Measurements from ENCODE around the gene MAB21L1. TPM values are rescaled to one million over a fixed set of nuclear protein-coding genes. Genes with fewer than 3 reads are reported as not detected.

Gene MAB21L1
- total and polyA plus RNA-seq, 7 donors: 0.51 to 2.9 (median 1.4) TPM; not detected in 1

GRCh38 chr13:35473802-35474201 is 2.7 kb downstream of the MAB21L1 start:
- Histone ChIP-seq H3K27ac (no peak overlapping the region), H3K36me3 (no peaks in the 10 kb centered on the region), H3K4me3 (peak overlapping the region in 3 of 4 donors; percentile 4 to 48 (median 43)), H3K4me1 (no peaks in the 10 kb centered on the region), H3K9me3 (no peaks in the 10 kb centered on the region), H3K27me3 (no peaks in the 10 kb centered on the region)
- TF ChIP-seq EP300 (IDR thresholded peaks at IDR 0.05) (no peak), POLR2A (IDR thresholded peaks at IDR 0.05) (no peak), POLR2AphosphoS5 (IDR thresholded peaks at IDR 0.05) (no peak)
- TF ChIP-seq, protein P1, sequence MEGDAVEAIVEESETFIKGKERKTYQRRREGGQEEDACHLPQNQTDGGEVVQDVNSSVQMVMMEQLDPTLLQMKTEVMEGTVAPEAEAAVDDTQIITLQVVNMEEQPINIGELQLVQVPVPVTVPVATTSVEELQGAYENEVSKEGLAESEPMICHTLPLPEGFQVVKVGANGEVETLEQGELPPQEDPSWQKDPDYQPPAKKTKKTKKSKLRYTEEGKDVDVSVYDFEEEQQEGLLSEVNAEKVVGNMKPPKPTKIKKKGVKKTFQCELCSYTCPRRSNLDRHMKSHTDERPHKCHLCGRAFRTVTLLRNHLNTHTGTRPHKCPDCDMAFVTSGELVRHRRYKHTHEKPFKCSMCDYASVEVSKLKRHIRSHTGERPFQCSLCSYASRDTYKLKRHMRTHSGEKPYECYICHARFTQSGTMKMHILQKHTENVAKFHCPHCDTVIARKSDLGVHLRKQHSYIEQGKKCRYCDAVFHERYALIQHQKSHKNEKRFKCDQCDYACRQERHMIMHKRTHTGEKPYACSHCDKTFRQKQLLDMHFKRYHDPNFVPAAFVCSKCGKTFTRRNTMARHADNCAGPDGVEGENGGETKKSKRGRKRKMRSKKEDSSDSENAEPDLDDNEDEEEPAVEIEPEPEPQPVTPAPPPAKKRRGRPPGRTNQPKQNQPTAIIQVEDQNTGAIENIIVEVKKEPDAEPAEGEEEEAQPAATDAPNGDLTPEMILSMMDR (IDR thresholded peaks at IDR 0.05): no peak
- DNase-seq: no peak
- 78 to 84% methylated on average over 2 of the region's 2 CpGs for WGBS, 2 donors
- intact Hi-C loops (cut with DNase I): no loop called here

GRCh38 chr13:35473206-35473775 is 3.2 kb downstream of the MAB21L1 start:
- no peak overlapping the region for H3K27ac ChIP-seq
- no peaks in the 10 kb centered on the region for H3K27me3 ChIP-seq
- DNase-seq: no peak
- intact Hi-C loops (cut with DNase I): no loop called here
- TF ChIP-seq POLR2AphosphoS5 (IDR thresholded peaks at IDR 0.05): no peak
- no peak for TF ChIP-seq EP300 (IDR thresholded peaks at IDR 0.05)
- TF ChIP-seq POLR2A (IDR thresholded peaks at IDR 0.05): no peak
- TF ChIP-seq, protein P1 (IDR thresholded peaks at IDR 0.05): no peak
- no peaks in the 10 kb centered on the region for H3K36me3 ChIP-seq
- no peaks in the 10 kb centered on the region for H3K9me3 ChIP-seq
- peak overlapping the region in 3 of 4 donors; percentile 4 to 48 (median 43) for H3K4me3 ChIP-seq
- no peaks in the 10 kb centered on the region for H3K4me1 ChIP-seq

DNA sequence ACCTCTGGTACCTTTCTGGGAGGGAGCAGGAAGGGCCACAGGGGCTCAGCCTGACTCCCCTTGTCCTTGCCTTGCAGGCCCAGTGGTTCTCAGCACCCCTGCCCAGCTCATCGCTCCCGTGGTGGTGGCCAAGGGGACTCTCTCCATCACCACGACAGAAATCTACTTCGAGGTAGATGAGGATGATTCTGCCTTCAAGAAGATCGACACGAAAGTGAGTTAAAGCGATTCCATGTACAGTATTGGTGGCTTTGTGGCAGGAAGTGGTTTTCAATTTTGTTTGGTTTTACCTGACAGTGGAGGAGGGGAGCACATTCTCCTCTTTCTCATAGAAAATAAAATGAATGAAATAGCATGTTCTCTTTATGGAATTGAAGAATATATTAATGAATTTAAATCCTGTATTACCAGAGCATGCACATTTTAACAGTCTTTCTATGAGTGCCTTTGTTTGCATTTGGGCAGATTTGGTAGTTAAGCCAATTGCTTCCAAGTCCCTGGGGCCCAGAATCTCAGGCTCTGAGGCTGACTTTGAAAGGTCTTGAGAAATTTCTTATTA is 4.1 kb downstream of the MAB21L1 start:
- H3K27ac ChIP-seq: no peak overlapping the region
- no peaks in the 10 kb centered on the region for H3K4me1 ChIP-seq
- TF ChIP-seq POLR2A (IDR thresholded peaks at IDR 0.05) (no peak), POLR2AphosphoS5 (IDR thresholded peaks at IDR 0.05) (no peak), EP300 (IDR thresholded peaks at IDR 0.05) (no peak)
- TF ChIP-seq, protein P1 (IDR thresholded peaks at IDR 0.05): no peak
- WGBS, 2 donors: 53 to 82% methylated on average over 7 of the region's 7 CpGs
- H3K4me3 ChIP-seq: peak overlapping the region in 3 of 4 donors; percentile 3 to 48 (median 46)
- intact Hi-C loops (cut with DNase I): no loop called here
- no peaks in the 10 kb centered on the region for H3K9me3 ChIP-seq
- no peak for DNase-seq
- H3K27me3 ChIP-seq: no peaks in the 10 kb centered on the region
- no peaks in the 10 kb centered on the region for H3K36me3 ChIP-seq

DNA sequence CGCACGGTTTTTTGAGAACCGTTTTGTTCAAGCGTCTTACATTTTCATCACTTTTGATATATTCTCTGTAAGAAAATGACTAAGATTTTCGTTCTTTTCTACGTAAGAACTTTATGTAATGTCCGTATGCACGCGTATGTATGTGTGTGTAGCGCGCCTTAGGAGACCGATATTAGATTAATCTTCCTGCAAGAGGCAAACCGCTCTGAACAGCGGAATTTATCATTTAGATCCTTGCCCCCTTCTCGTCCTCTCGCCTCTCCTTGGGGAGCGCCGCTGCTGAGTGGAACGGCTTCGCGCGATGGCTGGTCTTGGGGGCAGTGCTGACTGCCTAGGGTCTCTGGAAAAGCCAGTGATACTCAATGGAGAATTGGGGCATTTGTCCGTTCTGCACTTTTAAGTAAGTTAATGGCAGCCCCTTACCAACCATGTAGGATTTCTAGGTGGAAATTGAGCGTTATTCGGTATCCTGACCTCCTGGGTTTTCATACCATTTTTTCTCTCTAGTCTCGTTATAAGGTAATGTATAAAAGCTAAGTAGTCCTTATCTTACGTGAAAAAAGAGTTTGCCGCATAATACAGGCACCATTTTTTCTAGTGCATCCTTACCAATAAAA is 4.7 kb downstream of the MAB21L1 start:
- no peaks in the 10 kb centered on the region for H3K9me3 ChIP-seq
- WGBS, 2 donors: 36 to 69% methylated on average over 28 of the region's 28 CpGs
- no peak for TF ChIP-seq POLR2A (IDR thresholded peaks at IDR 0.05)
- TF ChIP-seq, protein P1 (IDR thresholded peaks at IDR 0.05): no peak
- H3K27ac ChIP-seq: peak overlapping the region; percentile 73 to 75 (median 74)
- no peaks in the 10 kb centered on the region for H3K4me1 ChIP-seq
- no peak for DNase-seq
- H3K4me3 ChIP-seq: peak overlapping the region in 3 of 4 donors; percentile 39 to 48 (median 46)
- H3K36me3 ChIP-seq: no peaks in the 10 kb centered on the region
- H3K27me3 ChIP-seq: no peaks in the 10 kb centered on the region
- intact Hi-C loops (cut with DNase I): no loop called here

Measured in sigmoid colon (tissue), 7 donors.